Adrenal gland (tissue), 12 donors: Measurements from ENCODE around the gene PEX3. TPM values are rescaled to one million over a fixed set of nuclear protein-coding genes. Genes with fewer than 3 reads are reported as not detected.

Source experiments
- DNase-seq, 7 donors: peaks; one replicate each; pipeline ENCODE4 v3.0.0-alpha.2; 2019 to 2020
- H3K27ac ChIP-seq, 5 donors: fragments of 200-600 bp; sonication (generic) in 4 of 5; 1 replicate in 3 of 5; 2 replicates in 2 of 5; pipeline versions ENCODE4 v1.5.1 to v1.8.0; 2016 to 2020; ENCODE audit warnings: mild to moderate bottlenecking in 1 of 5
- H3K27me3 ChIP-seq: fragments of 200-600 bp; 2 replicates; pipeline ENCODE4 v1.8.0; 2021
- H3K36me3 ChIP-seq, 2 donors: fragments of 200-600 bp; replicated peaks in 1 of 2; 1 replicate in 1 of 2; 2 replicates in 1 of 2; pipeline versions ENCODE4 v1.5.1 to v1.8.0; 2018 to 2022
- H3K4me1 ChIP-seq, 2 donors: fragments of 200-600 bp; replicated peaks in 1 of 2; 1 replicate in 1 of 2; 2 replicates in 1 of 2; pipeline versions ENCODE4 v1.5.1 to v1.8.0; 2018 to 2021
- H3K4me3 ChIP-seq, 4 donors: fragments of 200-600 bp; sonication (generic) in 3 of 4; one replicate each; pipeline ENCODE4 v1.5.1; 2016 to 2018
- H3K9me3 ChIP-seq, 3 donors: fragments of 200-600 bp; sonication (generic) in 1 of 3; replicated peaks in 1 of 3; 1 replicate in 2 of 3; 2 replicates in 1 of 3; pipeline versions ENCODE4 v1.5.1 to v1.8.0; 2016 to 2021
- CTCF ChIP-seq, 6 experiments: fragments of 450-650 bp in 4 of 6; fragments of 200-600 bp in 2 of 6; sonication (generic) in 1 of 6; IDR thresholded peaks; 1 replicate in 5 of 6; 2 replicates in 1 of 6; pipeline versions ENCODE4 v1.5.1 to v1.8.0; 2016 to 2021; ENCODE audit warnings: antibody characterized with exemption in 6 of 6, mild to moderate bottlenecking in 2 of 6, moderate library complexity in 1 of 6
- POLR2A ChIP-seq, 2 donors: fragments of 450-650 bp; IDR thresholded peaks; one replicate each; pipeline ENCODE4 v1.6.1; 2017; ENCODE audit warnings: antibody characterized with exemption in 2 of 2, mild to moderate bottlenecking in 2 of 2, moderate library complexity in 1 of 2
- WGBS, 4 donors: extraction: QIAGEN DNeasy Blood & Tissue Kit in 2 of 4; methylation state at CpG; one replicate each; pipeline versions ENCODE4 v1.1.5 to v1.1.7; 2013 to 2017; 5-methylcytosine and 5-hydroxymethylcytosine counted together
- intact Hi-C, 2 donors: fragments of 100-400 bp; cut with DNase I; formaldehyde crosslinking; loops; one replicate each; pipeline versions ENCODE4 v1.14.1 to v1.15.0; 2022 to 2023
- polyA plus RNA-seq, 3 donors: library from polyadenylated mRNA; stranded (reverse); fragments of 200-250 nt in 2 of 3; fragments of 350-450 nt in 1 of 3; fragmentation: Illumina TruSeq in 1 of 3; extraction: RNeasy Lipid Tissue Mini Kit (QIAGEN cat#74804) in 1 of 3; gene quantifications; one replicate each; pipeline ENCODE4 v1.2.3, GENCODE V29; 2013 to 2014
- total RNA-seq, 9 donors: library from RNA; depleted of rRNA in 4 of 9; stranded (reverse); fragments of >200 nt in 4 of 9; fragments of 120-200 nt in 1 of 9; fragmentation: NEBNext Ultra II Directional in 1 of 9; extraction: Animal tissue kit (Norgen Biotek cat#: 25700) in 1 of 9; gene quantifications; one replicate each; pipeline versions ENCODE4 v1.1.0 to v1.2.4, GENCODE V29; 2013 to 2023
- donor health status: healthy with polysubstance abuse.
- donor health status: Bipolar disorder and iron deficiency.
- donor health status: DM: yes; HTN: yes; CAD: no.
- donor health status: DM: no; HTN: no; CAD: no.
- donor health status: DM: no; HTN: no; CAD: no.
- donor health status: DM: yes; HTN: yes; CAD: no.

The PEX3 gene
- total and polyA plus RNA-seq, 12 donors, result 16.3 to 165 (median 54.2) TPM

- H3K36me3 ChIP-seq, result no peaks in the 10 kb centered on the region
- H3K27ac ChIP-seq, result no peak overlapping the region
- H3K4me3 ChIP-seq, result no peak overlapping the region
- DNase-seq, result no peak
- H3K9me3 ChIP-seq, result no peaks in the 10 kb centered on the region
- no peaks in the 10 kb centered on the region for H3K27me3 ChIP-seq
- H3K4me1 ChIP-seq, result peaks cover 11 to 18% of the 10 kb centered on the region in 2 donors
- WGBS, 4 donors, result 61 to 89% (median 74%) methylated on average over 2 of the region's 2 CpGs
- TF ChIP-seq POLR2A (IDR thresholded peaks at IDR 0.05) (no peak), CTCF (IDR thresholded peaks at IDR 0.05) (no peak)
- intact Hi-C loops, result no loop called here
Observed at GRCh38 chr6:143516690-143517446, 66.3 kb downstream of the PEX3 start.

- Histone ChIP-seq H3K27me3 (no peaks in the 10 kb centered on the region), H3K27ac (no peak overlapping the region), H3K4me1 (peaks cover 9 to 18% of the 10 kb centered on the region in 2 donors), H3K4me3 (no peak overlapping the region), H3K36me3 (no peaks in the 10 kb centered on the region), H3K9me3 (no peaks in the 10 kb centered on the region)
- WGBS, 4 donors, result 64 to 80% (median 75%) methylated on average over 3 of the region's 3 CpGs
- DNase-seq, result no peak
- TF ChIP-seq POLR2A (IDR thresholded peaks at IDR 0.05) (no peak), CTCF (IDR thresholded peaks at IDR 0.05) (no peak)
- intact Hi-C loops, result no loop called here
Observed at GRCh38 chr6:143517447-143517773, 66.8 kb downstream of the PEX3 start.

GRCh38 chr6:143522039-143522600 lies 71.5 kb downstream of the PEX3 start:
- 88 to 93% (median 92%) methylated on average over 8 of the region's 8 CpGs for WGBS, 4 donors

GRCh38 chr6:143525356-143525755 lies 74.8 kb downstream of the PEX3 start:
- intact Hi-C loops, result no loop called here
- 76 to 86% (median 84%) methylated on average over 1 of the region's 1 CpG for WGBS, 4 donors

More at GRCh38 chr6:143522039-143522600, 71.5 kb downstream of the PEX3 start:
- no peaks in the 10 kb centered on the region for H3K9me3 ChIP-seq
- H3K36me3 ChIP-seq, result no peaks in the 10 kb centered on the region
- no peaks in the 10 kb centered on the region for H3K27me3 ChIP-seq
- H3K27ac ChIP-seq, result no peak overlapping the region
- H3K4me1 ChIP-seq, result peaks cover 0 to 4% of the 10 kb centered on the region in 2 donors
- DNase-seq, result no peak
- TF ChIP-seq CTCF (IDR thresholded peaks at IDR 0.05), result no peak
- TF ChIP-seq POLR2A (IDR thresholded peaks at IDR 0.05), result no peak
- no peak overlapping the region for H3K4me3 ChIP-seq
- intact Hi-C loops, result no loop called here

More at GRCh38 chr6:143525356-143525755, 74.8 kb downstream of the PEX3 start:
- TF ChIP-seq POLR2A (IDR thresholded peaks at IDR 0.05), result no peak
- TF ChIP-seq CTCF (IDR thresholded peaks at IDR 0.05), result no peak
- peaks cover 0 to 4% of the 10 kb centered on the region in 2 donors for H3K4me1 ChIP-seq
- H3K27me3 ChIP-seq, result no peaks in the 10 kb centered on the region
- H3K36me3 ChIP-seq, result no peaks in the 10 kb centered on the region
- no peak overlapping the region for H3K27ac ChIP-seq
- H3K4me3 ChIP-seq, result no peak overlapping the region
- DNase-seq, result no peak
- H3K9me3 ChIP-seq, result no peaks in the 10 kb centered on the region
